HG03103 (cell line): Measurements from ENCODE around the gene CYS1.
"Not testable (repeated sequence)": the region's sequence is repeated elsewhere in the genome, so short reads cannot be mapped to it uniquely, and the experiment has no call there.

Experiments used
- ATAC-seq: cut with Tn5 transposase; IDR thresholded peaks from one replicate; pipeline ENCODE4 v1.9.1; 2021; ENCODE audit warnings: low read depth; ENCODE audit not compliant: unreplicated experiment

CYS1 gene

DNA sequence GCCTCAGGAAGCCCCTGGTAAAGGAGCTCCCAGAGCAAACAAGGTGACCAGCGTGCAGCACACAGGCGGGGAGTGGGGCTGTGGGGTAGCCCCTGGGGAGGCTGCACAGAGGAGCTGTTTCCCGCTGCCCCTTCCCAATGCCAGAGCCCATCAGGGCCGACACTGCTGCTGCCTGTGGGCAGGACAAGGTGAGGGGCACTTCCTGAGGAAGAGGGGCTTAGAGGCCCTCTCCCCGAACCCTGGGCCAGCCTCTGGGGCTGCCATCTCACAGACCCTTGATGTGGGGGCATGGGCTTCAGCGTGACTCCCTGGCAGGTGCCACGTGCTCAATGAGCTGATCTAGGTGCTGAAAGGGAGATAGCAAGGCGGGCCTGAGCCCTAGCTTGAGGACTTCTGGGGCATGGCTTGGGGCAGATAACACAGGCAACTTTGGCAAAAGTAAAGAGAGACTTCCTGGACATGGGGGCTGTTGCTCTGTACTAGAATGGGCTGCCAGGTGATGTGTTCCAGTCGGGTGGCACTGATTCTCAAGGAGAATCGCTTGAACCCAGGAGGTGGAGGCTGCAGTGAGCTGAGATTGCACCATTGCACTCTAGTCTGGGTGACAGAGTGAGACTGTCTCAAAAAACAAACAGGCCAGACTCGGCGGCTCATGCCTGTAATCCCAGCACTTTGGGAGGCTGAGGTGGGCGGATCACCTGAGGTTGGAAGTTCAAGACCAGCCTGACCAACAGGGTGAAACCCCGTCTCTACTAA is 46.8 kb downstream of the CYS1 start:
- no peak for ATAC-seq

- ATAC-seq: no peak
Measured at GRCh38 chr2:10032746-10033105, 47.5 kb downstream of the CYS1 start.

DNA sequence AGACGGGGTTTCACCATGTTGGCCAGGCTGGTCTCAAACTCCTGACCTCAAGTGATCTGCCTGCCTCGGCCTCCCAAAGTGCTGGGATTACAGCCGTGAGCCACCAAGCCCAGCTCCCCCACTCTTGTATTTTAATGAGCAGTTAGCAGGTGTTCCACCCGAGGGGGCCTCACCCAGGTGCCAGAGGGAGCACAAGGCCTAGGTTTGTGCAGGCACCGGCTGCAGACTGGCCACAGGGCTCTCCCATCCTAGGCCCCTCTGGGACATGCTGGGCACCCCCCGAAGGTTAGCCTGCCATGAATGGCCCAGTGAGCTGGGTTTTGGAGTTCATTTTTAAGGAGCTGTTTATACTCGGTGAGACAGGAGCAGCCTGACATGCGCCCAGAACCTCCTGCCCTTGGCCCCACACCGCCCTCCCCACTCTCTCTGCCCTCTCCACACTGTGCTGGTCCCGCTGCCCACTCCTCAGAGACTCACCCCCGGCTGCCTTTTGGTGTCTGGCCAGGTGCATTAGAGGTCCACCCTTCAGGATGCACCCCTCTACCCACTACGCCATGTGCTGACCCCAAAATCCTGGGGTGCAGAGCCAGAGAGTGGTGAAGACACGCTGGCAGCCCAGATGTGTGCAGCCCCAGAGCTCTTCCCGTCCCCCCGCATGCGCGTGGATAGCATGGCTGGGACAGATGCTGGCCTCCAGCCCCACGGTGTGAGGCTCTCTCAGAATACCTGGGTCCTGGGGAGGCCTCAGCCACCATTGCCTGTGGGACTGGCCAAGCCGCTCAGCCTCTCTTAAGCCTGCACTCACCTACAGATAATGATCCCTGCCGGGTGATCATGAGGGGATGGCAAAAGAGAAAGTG is 48.1 kb downstream of the CYS1 start:
- no peak for ATAC-seq

DNA sequence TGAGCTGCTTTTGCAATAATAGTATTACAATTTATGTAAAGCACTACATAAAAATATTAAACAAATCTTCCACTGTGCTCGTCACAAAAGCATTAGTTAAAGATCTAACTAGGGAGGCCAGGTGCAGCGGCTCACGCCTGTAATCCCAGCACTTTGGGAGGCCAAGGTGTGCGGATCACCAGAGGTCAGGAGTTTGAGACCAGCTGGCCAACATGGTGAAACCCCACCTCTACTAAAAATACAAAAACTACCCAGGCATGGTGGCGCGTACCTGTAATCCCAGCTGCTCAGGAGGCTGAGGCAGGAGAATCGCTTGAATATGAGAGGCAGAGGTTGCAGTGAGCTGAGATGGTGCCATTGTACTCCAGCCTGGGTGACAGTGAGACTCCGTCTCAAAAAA is 49.4 kb downstream of the CYS1 start:
- not testable (repeated sequence) for ATAC-seq

- no peak for ATAC-seq
Measured at GRCh38 chr2:10030311-10030736, 49.9 kb downstream of the CYS1 start.

GRCh38 chr2:10029875-10030223 is 50.4 kb downstream of the CYS1 start:
- ATAC-seq: no peak

- ATAC-seq: no peak
Measured at GRCh38 chr2:10028988-10029874, 51.0 kb downstream of the CYS1 start.

GRCh38 chr2:10028407-10028987 is 51.7 kb downstream of the CYS1 start:
- no peak for ATAC-seq

DNA sequence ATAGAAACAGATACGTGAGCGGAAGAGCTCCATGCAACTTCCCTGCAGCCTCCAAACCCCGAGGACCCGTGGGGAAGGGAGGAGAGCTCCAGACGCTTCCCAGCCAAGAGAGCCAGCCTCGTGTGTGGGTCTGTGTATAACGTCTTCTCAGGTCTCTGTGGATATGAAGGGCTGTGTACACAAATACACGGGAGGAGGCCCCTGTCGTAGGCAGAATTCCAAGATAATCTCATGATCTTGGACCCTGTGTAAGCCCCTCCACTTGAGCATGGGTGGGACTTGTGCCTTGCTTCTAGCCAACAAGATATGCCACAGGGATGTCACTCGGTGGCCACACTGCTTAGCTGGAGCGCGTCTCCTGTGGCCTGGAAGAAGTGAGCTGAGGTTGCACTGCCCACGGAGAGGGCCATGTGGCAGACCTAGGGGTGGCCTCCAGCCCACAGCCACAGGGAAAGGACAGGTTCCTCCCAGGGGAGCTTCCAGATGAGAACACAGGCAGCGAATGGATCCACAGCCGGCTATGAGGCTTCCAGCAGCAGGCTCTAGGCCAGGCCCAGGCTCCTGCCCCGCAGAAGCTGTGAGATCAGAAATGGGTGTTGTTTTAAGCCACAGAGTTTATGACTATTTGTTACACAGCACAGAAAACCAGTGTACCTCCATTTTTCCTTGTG is 52.4 kb downstream of the CYS1 start:
- ATAC-seq: no peak

GRCh38 chr2:10026940-10027569 is 53.2 kb downstream of the CYS1 start:
- no peak for ATAC-seq

DNA sequence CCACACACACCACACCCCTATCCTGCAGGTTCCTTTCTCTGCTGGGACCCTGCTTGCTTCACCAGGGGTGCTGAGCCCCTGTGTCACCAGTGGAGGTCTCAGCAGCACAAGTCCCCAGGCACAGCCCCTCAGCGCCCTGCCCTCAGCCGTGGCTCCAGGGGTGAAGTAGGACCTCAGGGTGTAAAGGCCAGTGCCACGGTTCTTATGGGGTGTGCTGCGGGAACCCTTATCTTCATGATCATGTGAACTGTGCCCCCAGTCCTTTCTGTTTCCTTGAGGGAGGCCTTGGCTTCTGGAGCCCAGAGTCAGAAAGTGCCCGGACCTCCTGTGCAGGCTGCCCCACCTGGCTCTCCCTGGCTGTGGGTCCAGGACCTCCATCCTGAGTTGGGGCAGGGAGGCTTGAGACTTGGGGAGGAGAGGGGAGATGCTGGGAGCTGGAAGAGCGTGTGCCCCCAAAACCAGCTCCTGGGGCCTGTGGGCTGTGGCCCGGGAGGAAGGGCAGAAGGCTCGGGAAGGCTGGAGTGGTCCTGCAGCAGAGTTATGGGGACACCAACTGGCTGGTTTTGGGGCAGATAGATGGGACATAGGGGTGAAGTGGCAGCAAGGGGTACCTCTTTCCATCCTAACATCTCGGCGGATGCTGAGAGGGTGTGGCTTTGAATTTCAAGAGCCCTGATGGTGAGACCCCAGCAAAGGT is 57.1 kb downstream of the CYS1 start:
- ATAC-seq: no peak

DNA sequence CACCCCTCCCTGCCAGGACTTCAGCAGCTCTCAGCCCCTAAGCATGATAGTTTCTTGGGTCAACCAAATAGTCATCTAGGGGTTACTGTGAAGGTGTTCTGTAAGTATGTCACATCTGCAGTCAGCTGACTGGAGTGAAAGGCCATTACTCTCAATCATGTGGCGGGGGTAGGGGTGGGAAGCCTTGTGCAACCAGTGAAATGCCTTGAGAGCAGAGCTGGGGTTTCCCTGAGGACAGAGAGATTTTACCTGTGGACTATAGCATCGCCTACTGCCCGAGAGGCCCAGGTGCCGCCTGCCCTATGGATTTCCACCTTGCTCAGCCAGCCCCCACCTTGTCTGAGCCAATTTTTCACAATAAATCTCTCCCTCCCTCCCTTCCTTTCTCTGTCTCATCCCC is 57.8 kb downstream of the CYS1 start:
- ATAC-seq: no peak

- ATAC-seq: no peak
Measured at GRCh38 chr2:10022041-10022421, 58.2 kb downstream of the CYS1 start.

GRCh38 chr2:10019602-10020400 is 60.4 kb downstream of the CYS1 start:
- ATAC-seq: no peak

DNA sequence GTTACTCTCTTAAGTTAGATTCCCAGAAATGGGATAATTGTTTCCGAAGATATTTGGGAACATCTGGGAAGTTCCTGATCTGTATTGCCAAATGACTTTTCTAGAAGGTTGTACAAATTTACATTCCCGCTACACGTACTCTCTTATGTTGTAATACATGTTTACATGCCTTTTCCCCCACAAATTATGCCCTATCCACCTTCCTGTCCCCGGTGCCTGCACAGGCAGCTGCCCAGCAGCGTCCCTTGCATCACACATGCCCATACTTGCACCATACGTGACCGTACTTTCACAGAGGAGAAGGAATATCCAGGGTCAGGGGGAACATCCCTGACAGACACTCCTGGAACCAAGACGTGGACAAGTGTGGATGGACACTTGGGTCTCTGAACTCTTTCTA is 61.0 kb downstream of the CYS1 start:
- no peak for ATAC-seq

GRCh38 chr2:10017313-10017941 is 62.8 kb downstream of the CYS1 start:
- no peak for ATAC-seq

GRCh38 chr2:10016802-10017258 is 63.4 kb downstream of the CYS1 start:
- ATAC-seq: no peak
